Cardiac septum (tissue), 1 donor: Measurements from ENCODE around the gene PNKP. TPM values are rescaled to one million over a fixed set of nuclear protein-coding genes. Genes with fewer than 3 reads are reported as not detected.
A peak's percentile ranks its signal among the peaks of the same experiment; 100 is the strongest.

ENCODE experiments used
- DNase-seq: peaks from one replicate; pipeline ENCODE4 v3.0.0-alpha.2; 2020; ENCODE audit warnings: low spot score
- intact Hi-C: fragments of 100-400 bp; cut with DNase I; formaldehyde crosslinking; loops from one replicate; pipeline ENCODE4 v1.14.0; 2022
- total RNA-seq: library from RNA; stranded (reverse); fragmentation: NEBNext Ultra II Directional; extraction: Animal tissue kit (Norgen Biotek cat#: 25700); gene quantifications from one replicate; pipeline ENCODE4 v1.2.1, GENCODE V29; 2021
- donor health status: DM: no; HTN: no; CAD: no.

The PNKP gene
- total RNA-seq, 1 donor from 2014 or later: 49.5 TPM

- intact Hi-C loops: loop anchor here (1.0 to 10.0 kb wide), 4 partner anchors 11 to 383 kb away; partner anchors contain the start of genes AP2A1, PNKP, RPS11 and VRK3
- peak; percentile 99 for DNase-seq
Observed at GRCh38 chr19:49877879-49878743, 10.7 kb upstream of the PNKP start.

GRCh38 chr19:49877020-49877878 is 9.9 kb upstream of the PNKP start, which contains the start of the genes AKT1S1 and TBC1D17:
TSS of gene AKT1S1 (minus strand) at chr19:49877355. CDS start at chr19:49873295, 4,060 bp downstream.
TSS of gene TBC1D17 (plus strand) at chr19:49877702. CDS start at chr19:49877724, 22 bp downstream.
- intact Hi-C loops: loop anchor here (1.0 to 10.0 kb wide), 4 partner anchors 10 to 382 kb away; partner anchors contain the start of genes AP2A1, PNKP, RPS11 and VRK3
- peak; percentile 100 for DNase-seq

- DNase-seq: peak; percentile 99
- intact Hi-C loops: loop anchor here (1.0 to 10.0 kb wide), 4 partner anchors 9 to 382 kb away; partner anchors contain the start of genes AP2A1, PNKP, RPS11 and VRK3
Observed at GRCh38 chr19:49876422-49877019, 9.1 kb upstream of the PNKP start.

DNA sequence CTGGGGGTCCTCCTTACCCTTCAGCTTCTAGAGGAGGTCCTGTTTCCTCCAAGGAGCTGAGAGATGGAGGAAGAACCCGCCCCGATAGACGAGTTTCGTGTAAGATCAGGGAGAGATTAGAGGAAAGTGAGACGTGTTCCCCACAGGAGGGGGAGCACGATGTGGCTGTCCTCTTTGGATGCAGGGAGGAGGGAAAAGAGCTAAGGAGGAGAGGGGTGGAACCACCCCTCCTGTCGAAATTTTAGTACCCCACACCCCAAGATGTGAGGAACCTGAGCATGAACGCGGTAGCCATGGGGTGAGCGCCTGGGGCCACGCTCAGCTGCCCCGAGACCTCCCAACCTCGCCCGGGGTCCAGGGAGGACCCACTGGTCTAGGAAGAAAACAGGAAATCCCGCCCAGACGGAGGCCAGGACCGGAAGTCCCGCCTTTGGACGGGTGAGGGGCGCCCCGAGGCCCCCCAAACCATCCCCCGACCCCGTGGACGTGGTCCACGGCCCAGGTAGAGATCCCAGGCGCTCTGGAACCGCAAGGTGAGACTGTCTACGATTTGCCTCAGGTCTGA is 8.6 kb upstream of the PNKP start:
- intact Hi-C loops: loop anchor here (5.0 to 10.0 kb wide), 3 partner anchors 109 to 381 kb away; partner anchors contain the start of genes AP2A1, RPS11, VRK3 and ZNF473
- peak; percentile 86 for DNase-seq

DNA sequence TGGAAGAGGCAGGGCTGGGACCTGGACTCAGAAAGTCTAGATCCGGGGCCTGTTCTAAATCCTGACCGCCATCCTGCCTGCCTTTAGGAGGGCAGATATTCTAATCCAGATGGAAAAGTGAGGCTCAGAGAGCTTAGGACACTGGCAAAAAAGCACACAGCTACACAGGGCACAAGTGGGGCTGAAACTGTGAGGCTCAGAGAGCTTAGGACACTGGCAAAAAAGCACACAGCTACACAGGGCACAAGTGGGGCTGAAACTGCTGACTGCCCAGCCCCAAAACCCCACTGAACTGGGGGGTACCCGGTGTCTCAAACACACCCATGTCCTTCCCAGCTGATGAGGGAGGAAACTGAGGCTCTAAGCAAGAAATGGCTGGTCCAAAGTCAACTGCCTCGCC is 7.8 kb upstream of the PNKP start:
- intact Hi-C loops: loop anchor here (5.0 to 10.0 kb wide), 3 partner anchors 108 to 380 kb away; partner anchors contain the start of genes AP2A1, RPS11, VRK3 and ZNF473
- DNase-seq: no peak

GRCh38 chr19:49874503-49875157 is 7.3 kb upstream of the PNKP start:
- no peak for DNase-seq
- intact Hi-C loops: loop anchor here (5.0 to 10.0 kb wide), 3 partner anchors 107 to 380 kb away; partner anchors contain the start of genes AP2A1, RPS11, VRK3 and ZNF473

GRCh38 chr19:49873834-49874233 is 6.5 kb upstream of the PNKP start:
- DNase-seq: no peak
- intact Hi-C loops: loop anchor here (10.0 kb wide), 1 partner anchor 379 kb away; the partner anchor contains the start of gene RPS11

GRCh38 chr19:49873129-49873521 is 5.7 kb upstream of the PNKP start:
- intact Hi-C loops: loop anchor here (10.0 kb wide), 1 partner anchor 378 kb away; the partner anchor contains the start of gene RPS11
- DNase-seq: no peak

GRCh38 chr19:49872245-49873128 is 5.1 kb upstream of the PNKP start:
- no peak for DNase-seq
- intact Hi-C loops: loop anchor here (10.0 kb wide), 1 partner anchor 378 kb away; the partner anchor contains the start of gene RPS11

DNA sequence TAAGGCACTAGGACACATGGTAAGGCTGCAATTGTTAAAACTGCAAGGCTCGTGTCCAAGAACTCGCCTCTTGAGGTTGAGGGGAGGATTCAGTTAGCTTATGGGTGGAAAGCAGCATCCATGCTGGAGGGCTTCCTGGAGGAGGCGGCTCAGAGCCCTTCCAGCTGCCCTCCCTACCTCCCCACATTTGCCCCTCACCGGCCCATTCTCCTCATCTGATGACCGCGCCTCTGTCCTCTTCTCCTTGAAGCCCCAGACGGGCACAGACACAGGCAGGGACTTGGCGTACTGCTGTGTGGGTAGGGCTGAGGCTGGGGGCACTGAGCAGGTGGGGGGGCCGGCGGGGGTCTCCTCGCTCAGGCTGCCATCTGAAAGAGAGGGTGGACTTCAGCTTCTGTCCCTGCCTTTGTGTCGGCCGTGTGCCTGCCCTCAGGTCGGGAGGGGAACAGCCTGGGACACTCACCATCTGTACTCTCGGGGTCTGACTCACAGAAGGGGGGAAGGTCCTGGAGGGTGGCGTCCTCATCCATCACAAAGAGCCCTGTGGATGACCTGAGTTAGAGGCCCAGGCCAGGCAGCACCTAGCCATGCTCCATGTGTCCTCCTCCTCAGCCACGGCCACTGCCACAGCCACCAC is 4.1 kb upstream of the PNKP start:
- DNase-seq: no peak
- intact Hi-C loops: loop anchor here (10.0 kb wide), 1 partner anchor 377 kb away; the partner anchor contains the start of gene RPS11

DNA sequence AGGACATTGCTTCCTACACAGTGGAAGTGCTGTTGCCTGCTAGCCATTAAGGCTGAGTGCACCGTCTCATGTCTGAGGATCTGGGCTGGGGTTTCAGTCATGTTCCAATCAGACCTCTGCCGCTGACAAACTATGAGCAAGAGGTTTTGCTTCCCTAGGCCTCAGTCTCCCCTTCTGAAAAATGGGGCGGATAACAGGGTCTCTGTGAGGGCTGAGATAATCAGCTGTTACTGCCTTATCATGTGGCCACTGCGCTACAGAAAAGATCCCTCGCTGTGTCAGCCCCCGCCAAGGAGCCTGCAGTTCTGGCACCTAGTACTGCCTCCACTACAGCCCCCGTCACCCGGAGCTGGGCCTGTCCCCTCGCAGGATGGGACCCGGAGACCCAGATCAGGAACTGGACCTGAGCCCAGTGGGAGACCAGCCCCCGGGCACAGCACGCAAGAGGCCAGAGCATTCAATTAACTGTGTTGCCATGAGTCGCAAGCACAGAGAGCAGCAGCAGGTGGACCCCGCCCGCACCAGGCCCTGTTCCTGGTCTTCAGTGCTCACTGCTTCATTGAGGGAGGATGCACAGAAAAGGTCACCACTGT is 3.0 kb upstream of the PNKP start:
- intact Hi-C loops: loop anchor here (10.0 kb wide), 1 partner anchor 376 kb away; the partner anchor contains the start of gene RPS11
- no peak for DNase-seq

- peak; percentile 98 for DNase-seq
- intact Hi-C loops: loop anchor here (5.0 to 10.0 kb wide), 2 partner anchors 57 to 375 kb away; partner anchors contain the start of genes FUZ and RPS11
Observed at GRCh38 chr19:49869484-49870308, 2.3 kb upstream of the PNKP start.

DNA sequence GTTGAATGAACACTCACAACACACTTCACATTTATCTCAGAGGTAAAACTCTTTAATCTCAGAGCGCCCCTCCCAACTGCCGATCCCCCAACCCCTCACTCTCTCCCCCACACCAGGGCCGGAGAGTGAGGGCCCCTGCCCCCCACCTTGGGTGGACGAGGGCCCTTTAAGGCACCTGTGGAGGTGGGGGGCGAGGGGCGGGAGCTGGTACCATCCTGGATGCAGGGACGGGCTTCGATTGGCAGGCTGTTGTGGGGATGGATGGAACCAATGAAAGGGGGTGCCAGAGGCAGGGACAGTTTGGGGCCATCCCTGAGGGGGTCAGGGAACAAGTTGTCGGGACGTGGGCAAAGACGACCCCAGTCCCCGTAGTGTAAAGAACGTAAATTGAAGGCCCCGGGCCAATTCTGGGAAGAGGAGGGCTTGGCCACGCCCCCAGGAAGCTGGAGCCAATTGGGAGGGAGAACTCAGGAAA is 1.7 kb upstream of the PNKP start:
- DNase-seq: no peak

DNA sequence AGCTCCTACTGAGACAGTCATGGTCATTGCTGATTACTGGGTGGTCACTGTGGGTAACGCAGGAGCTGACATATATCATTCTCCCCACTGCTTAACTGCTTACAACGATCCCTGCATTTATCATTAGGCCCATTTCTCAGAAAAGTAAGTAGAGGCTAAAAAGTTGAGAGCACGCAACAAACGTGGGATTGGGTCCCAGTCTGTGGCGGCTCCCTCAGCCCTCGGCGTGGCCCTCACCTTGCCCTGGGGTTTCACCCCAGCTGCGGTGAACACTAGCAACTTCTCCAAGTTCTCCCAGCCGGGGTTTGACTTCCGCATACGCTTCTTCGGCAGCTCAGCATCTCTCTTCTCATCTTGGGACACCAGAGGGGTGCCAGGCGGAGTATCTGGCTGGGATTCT is 2.5 kb downstream of the PNKP start:
- intact Hi-C loops: loop anchor here (5.0 kb wide), 1 partner anchor 53 kb away; the partner anchor contains the start of gene FUZ

More for the DNA sequence above, 1.7 kb upstream of the PNKP start:
- intact Hi-C loops: loop anchor here (5.0 kb wide), 1 partner anchor 57 kb away; the partner anchor contains the start of gene FUZ

GRCh38 chr19:49863935-49864320 is 3.4 kb downstream of the PNKP start:
- intact Hi-C loops: no loop called here
- no peak for DNase-seq

More for the DNA sequence above, 2.5 kb downstream of the PNKP start:
- DNase-seq: no peak
